GM18526 (cell line): ENCODE measurements around the gene ZSCAN20.

Source experiments
- POLR2A ChIP-seq: IDR thresholded peaks from 3 replicates; pipeline ENCODE4 v1.6.1; 2011; ENCODE audit not compliant: insufficient read length; ENCODE audit errors: extremely low read depth

The ZSCAN20 gene

DNA sequence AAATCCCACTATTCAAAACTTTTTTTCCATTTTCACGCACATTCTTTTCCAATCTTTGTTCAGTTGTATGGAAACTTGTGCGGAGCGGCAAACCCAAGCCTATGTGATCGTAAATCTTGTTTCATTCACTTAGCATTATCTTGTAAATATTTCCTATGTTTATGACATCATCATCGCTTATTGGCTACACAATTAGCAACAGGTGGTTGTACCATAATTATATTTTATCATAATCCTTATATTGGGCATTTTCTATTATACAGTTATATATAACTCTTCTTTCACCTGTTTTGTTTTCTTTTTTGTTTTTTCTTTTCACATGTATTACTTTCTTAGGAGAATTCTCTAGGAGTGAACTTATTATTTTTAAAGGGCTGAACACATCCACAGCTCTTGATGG, 65.4 kb downstream of the ZSCAN20 start:
- TF ChIP-seq POLR2A = no peak

DNA sequence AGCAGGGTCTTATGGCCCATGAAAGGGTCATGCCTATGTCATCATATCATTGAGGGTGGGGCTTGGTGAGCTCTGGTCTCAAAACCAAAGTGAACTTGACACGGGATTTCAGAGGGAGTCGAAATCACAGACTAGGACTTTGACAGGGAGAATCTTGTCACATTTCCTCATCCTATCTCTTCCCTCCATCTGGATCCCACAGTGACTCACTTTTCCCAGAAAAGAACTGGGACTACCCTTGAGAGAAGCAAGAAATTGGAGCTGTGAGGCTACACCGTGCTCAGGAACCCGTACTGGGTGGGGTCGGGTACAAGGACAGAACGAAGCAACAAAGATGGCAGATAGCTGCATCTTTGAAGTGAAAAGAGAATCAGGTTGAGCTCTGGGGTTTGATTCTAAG, 69.5 kb downstream of the ZSCAN20 start:
- TF ChIP-seq POLR2A = no peak
